Endothelial cell of umbilical vein (primary cell): Measurements from ENCODE around the gene PCDHGA1. TPM values are rescaled to one million over a fixed set of nuclear protein-coding genes. Genes with fewer than 3 reads are reported as not detected.

Experiments
- BruUV-seq: library from RNA; stranded (reverse); fragments of 400-500 nt; replicated peaks from 2 replicates; lab custom pipeline; 2021; lab: Mats Ljungman, UMichigan
- CTCF ChIA-PET: fragments of 300-600, 350-600 bp; sonication (Branson Sonifier 250); formaldehyde crosslinking; loops from one replicate; lab custom pipeline; 2021; ENCODE audit warnings: antibody characterized with exemption, inconsistent platforms; lab: Charles Lee
- POLR2A ChIA-PET: fragments of 300-600, 350-600 bp; sonication (Branson Sonifier 250); formaldehyde crosslinking; loops from one replicate; lab custom pipeline; 2021; ENCODE audit warnings: antibody characterized with exemption, inconsistent platforms; lab: Charles Lee
- DNase-seq: peaks from one replicate; pipeline ENCODE4 v3.0.0-alpha.2; 2011; ENCODE audit warnings: low read depth, low spot score
- FAIRE-seq: peaks from 2 replicates; lab custom pipeline; 2011; peaks lifted over from hg19 to GRCh38; lab: Jason Lieb, UNC
- H2AFZ ChIP-seq: 2 replicates; pipeline ENCODE4 v1.6.0; 2012; ENCODE audit warnings: low read depth, low read length, control low read depth, inconsistent platforms
- H3K27ac ChIP-seq: 2 replicates; pipeline ENCODE4 v1.5.1; 2011; ENCODE audit warnings: low read depth, mild to moderate bottlenecking, control low read depth, low read length, moderate library complexity; ENCODE audit not compliant: insufficient read depth
- H3K27me3 ChIP-seq, 2 experiments: 2 replicates each; pipeline versions ENCODE4 v1.6.0 to v1.6.1; 2011; ENCODE audit warnings: low read length in 2 of 2, mixed read lengths in 1 of 2; ENCODE audit not compliant: control insufficient read depth in 2 of 2, insufficient read depth in 2 of 2
- H3K36me3 ChIP-seq, 2 experiments: 2 replicates in 1 of 2; 3 replicates in 1 of 2; pipeline ENCODE4 v1.5.1; 2011; ENCODE audit warnings: low read length in 2 of 2, mild to moderate bottlenecking in 1 of 2, moderate library complexity in 1 of 2; ENCODE audit not compliant: control insufficient read depth in 2 of 2, insufficient read depth in 2 of 2; ENCODE audit errors: extremely low read depth in 1 of 2
- H3K4me1 ChIP-seq: 3 replicates; pipeline ENCODE4 v1.5.1; 2011; ENCODE audit warnings: mild to moderate bottlenecking, low read length; ENCODE audit not compliant: control insufficient read depth, insufficient read depth; ENCODE audit errors: extremely low read depth
- H3K4me2 ChIP-seq: 2 replicates; pipeline ENCODE4 v1.6.1; 2011; ENCODE audit warnings: low read length, control low read depth, mixed read lengths; ENCODE audit not compliant: insufficient read depth
- H3K4me3 ChIP-seq, 3 experiments: fragments of 200-600 bp in 1 of 3; sonication (generic), shearing (Covaris generic) in 1 of 3; replicated peaks in 1 of 3; 2 replicates each; pipeline ENCODE4 v1.5.1; 2011 to 2016; ENCODE audit warnings: control low read depth in 3 of 3, low read length in 3 of 3, mild to moderate bottlenecking in 2 of 3, inconsistent platforms in 1 of 3, low read depth in 1 of 3, moderate library complexity in 1 of 3; ENCODE audit not compliant: insufficient read depth in 1 of 3
- H3K79me2 ChIP-seq: 2 replicates; pipeline ENCODE4 v1.6.0; 2012; ENCODE audit warnings: low read length, inconsistent platforms; ENCODE audit not compliant: control insufficient read depth, insufficient read depth
- H3K9ac ChIP-seq: replicated peaks from 2 replicates; pipeline ENCODE3; 2011; ENCODE audit warnings: low read length, control low read depth; ENCODE audit not compliant: insufficient read depth; ENCODE audit errors: extremely low read depth
- H3K9me1 ChIP-seq: replicated peaks from 3 replicates; pipeline ENCODE4 v1.6.0; 2011; ENCODE audit warnings: mild to moderate bottlenecking, low read length; ENCODE audit not compliant: control insufficient read depth, insufficient read depth; ENCODE audit errors: extremely low read depth
- H3K9me3 ChIP-seq: replicated peaks from 2 replicates; pipeline ENCODE4 v1.5.1; 2012; ENCODE audit warnings: low read length, inconsistent platforms; ENCODE audit not compliant: control insufficient read depth, insufficient read depth
- H4K20me1 ChIP-seq: replicated peaks from 2 replicates; pipeline ENCODE3; 2011; ENCODE audit warnings: mild to moderate bottlenecking, low read length; ENCODE audit not compliant: control insufficient read depth, insufficient read depth; ENCODE audit errors: extremely low read depth
- CTCF ChIP-seq, 2 donors: IDR thresholded peaks; 1 replicate in 1 of 2; 2 replicates in 1 of 2; pipeline ENCODE4 v1.5.1; 2011; ENCODE audit warnings: low read length in 2 of 2, mild to moderate bottlenecking in 2 of 2, moderate library complexity in 2 of 2, control low read depth in 1 of 2, inconsistent platforms in 1 of 2, low read depth in 1 of 2; ENCODE audit not compliant: insufficient read depth in 1 of 2; ENCODE audit errors: extremely low read depth in 1 of 2
- EZH2 ChIP-seq: IDR thresholded peaks from 2 replicates; pipeline ENCODE4 v1.6.1; 2012; ENCODE audit warnings: borderline replicate concordance, low read depth, mild to moderate bottlenecking, moderate library complexity, low read length, inconsistent platforms; ENCODE audit not compliant: severe bottlenecking
- FOS ChIP-seq: IDR thresholded peaks from 2 replicates; pipeline ENCODE4 v1.6.1; 2011; ENCODE audit warnings: mild to moderate bottlenecking, low read length, moderate library complexity, borderline replicate concordance; ENCODE audit not compliant: insufficient read depth
- GATA2 ChIP-seq: IDR thresholded peaks from 2 replicates; pipeline ENCODE4 v1.7.0; 2011; ENCODE audit warnings: low read depth, mild to moderate bottlenecking, moderate library complexity, mixed read lengths, low read length; ENCODE audit not compliant: insufficient read length, insufficient read depth
- JUN ChIP-seq: IDR thresholded peaks from 2 replicates; pipeline ENCODE4 v1.6.1; 2011; ENCODE audit warnings: borderline replicate concordance, low read depth; ENCODE audit not compliant: insufficient read length, insufficient read depth
- MAX ChIP-seq: IDR thresholded peaks from 2 replicates; pipeline ENCODE4 v1.6.1; 2011; ENCODE audit not compliant: insufficient read depth, insufficient read length
- MYC ChIP-seq: IDR thresholded peaks from one replicate; pipeline ENCODE4 v1.6.1; 2011; ENCODE audit warnings: mild to moderate bottlenecking, low read depth, low read length
- POLR2A ChIP-seq: IDR thresholded peaks from 2 replicates; pipeline ENCODE4 v1.6.1; 2012; ENCODE audit warnings: low read depth, mild to moderate bottlenecking, control low read depth, low read length
- POLR2AphosphoS5 ChIP-seq: IDR thresholded peaks from 2 replicates; pipeline ENCODE4 v1.6.1; 2012; ENCODE audit warnings: low read depth, mild to moderate bottlenecking, control low read depth, low read length, moderate library complexity; ENCODE audit not compliant: insufficient read depth
- dilution Hi-C: fragments of 300-500 bp; cut with MboI; formaldehyde crosslinking; loops from one replicate; pipeline ENCODE4 v1.15.0; 2019; ENCODE audit warnings: low sequenced_read_pairs; ENCODE audit not compliant: extremely low pct_ligation_motif_present
- intact Hi-C: fragments of 100-400 bp; cut with micrococcal nuclease; formaldehyde crosslinking; loops from one replicate; pipeline ENCODE4 v1.10.0; 2022
- polyA plus RNA-seq, 4 experiments: library from polyadenylated mRNA; depleted of rRNA in 3 of 4; stranded (reverse) in 3 of 4; unstranded in 1 of 4; fragments of >200 nt; gene quantifications; 2 replicates each; pipeline versions ENCODE4 v1.2.1 to v1.2.3, GENCODE V29; 2011 to 2012; ENCODE audit warnings: missing spikeins in 1 of 4
- total RNA-seq: library from RNA; stranded (reverse); gene quantifications from 2 replicates; pipeline ENCODE4 v1.2.3, GENCODE V29; 2021

PCDHGA1 gene
- total and polyA plus RNA-seq, 2 donors (not counting 3 experiments of a cell fraction or from before 2014, with no cell fraction given) = 0.22 to 0.44 TPM

GRCh38 chr5:141440341-141440740 is 110.0 kb downstream of the PCDHGA1 start:
- BruUV-seq = no TSS peak
- H3K36me3 ChIP-seq = no peaks in the 10 kb centered on the region
- no peaks in the 10 kb centered on the region for H3K79me2 ChIP-seq
- no peaks in the 10 kb centered on the region for H3K4me1 ChIP-seq
- POLR2A ChIA-PET = no interaction called here
- H2AFZ ChIP-seq = no peak overlapping the region
- CTCF ChIA-PET = interaction anchor here (2.6 kb wide), 1 partner anchor 10 kb away, joined by 16 read pairs; the partner anchor contains the start of gene PCDHGA12
- DNase-seq = no peak
- no peaks in the 10 kb centered on the region for H4K20me1 ChIP-seq
- TF ChIP-seq POLR2AphosphoS5 = no peak
- FAIRE-seq = no peak
- intact Hi-C loops (no loop called here), dilution Hi-C loops (no loop called here)
- H3K4me2 ChIP-seq = no peak overlapping the region
- H3K9ac ChIP-seq = no peak overlapping the region
- H3K9me3 ChIP-seq = no peaks in the 10 kb centered on the region
- H3K27me3 ChIP-seq = peaks cover 0 to 4% of the 10 kb centered on the region in 2 experiments
- no peak overlapping the region for H3K4me3 ChIP-seq
- H3K27ac ChIP-seq = no peak overlapping the region
- no peaks in the 10 kb centered on the region for H3K9me1 ChIP-seq

GRCh38 chr5:141441571-141442170 is 111.4 kb downstream of the PCDHGA1 start:
- Histone ChIP-seq H3K4me1 (no peaks in the 10 kb centered on the region), H3K79me2 (no peaks in the 10 kb centered on the region), H3K36me3 (no peaks in the 10 kb centered on the region), H2AFZ (no peak overlapping the region), H3K27ac (no peak overlapping the region), H3K27me3 (peaks cover 0 to 4% of the 10 kb centered on the region in 2 experiments), H3K9me1 (no peaks in the 10 kb centered on the region), H4K20me1 (no peaks in the 10 kb centered on the region), H3K9me3 (no peaks in the 10 kb centered on the region), H3K9ac (no peak overlapping the region), H3K4me2 (no peak overlapping the region), H3K4me3 (no peak overlapping the region)
- ChIA-PET CTCF (interaction anchor here (1.2 to 1.6 kb wide), 3 partner anchors 11 to 116 kb away, joined by 3 to 6 read pairs (median 4); partner anchors contain the start of genes PCDHGA12 and PCDHGB6), POLR2A (no interaction called here)
- dilution Hi-C loops (no loop called here), intact Hi-C loops (no loop called here)
- TF ChIP-seq POLR2AphosphoS5 (no peak), MYC (no peak), EZH2 (no peak), FOS (no peak), GATA2 (no peak), JUN (no peak), MAX (no peak), CTCF (IDR thresholded peaks at IDR 0.05; ENCODE audit: extremely low read depth in 1 of 2, insufficient read depth in 1 of 2, low read depth in 1 of 2, low read length in 2 of 2) (no peak), POLR2A (no peak)
- DNase-seq (no peak), FAIRE-seq (no peak)
- BruUV-seq = no TSS peak
